Left renal pelvis (tissue), 4 donors: ENCODE results near the gene ZBED1. TPM values are rescaled to one million over a fixed set of nuclear protein-coding genes. Genes with fewer than 3 reads are reported as not detected.
"Not testable (repeated sequence)": the region's sequence is repeated elsewhere in the genome, so short reads cannot be mapped to it uniquely, and the experiment has no call there.

Experiments
- DNase-seq, 4 donors: peaks; one replicate each; pipeline ENCODE4 v3.0.0-alpha.2; 2013; ENCODE audit warnings: low read depth in 4 of 4, low spot score in 3 of 4
- polyA plus RNA-seq, 4 donors: library from polyadenylated mRNA; unstranded; fragments of 120-200 nt; gene quantifications; one replicate each; pipeline ENCODE4 v1.2.1, GENCODE V29; 2013; ENCODE audit not compliant: insufficient read length in 4 of 4

Gene ZBED1
- polyA plus RNA-seq, 4 donors = 32.9 to 49.8 (median 46.8) TPM

GRCh38 chrX:2478546-2479419 is 22.0 kb downstream of the ZBED1 start:
- no peak for DNase-seq

GRCh38 chrX:2477313-2477712 is 23.5 kb downstream of the ZBED1 start:
- not testable (repeated sequence) for DNase-seq

GRCh38 chrX:2474963-2475726 is 25.6 kb downstream of the ZBED1 start:
- DNase-seq = no peak

- no peak for DNase-seq
Measured at GRCh38 chrX:2474280-2474962, 26.4 kb downstream of the ZBED1 start.

GRCh38 chrX:2473064-2473463 is 27.7 kb downstream of the ZBED1 start:
- not testable (repeated sequence) for DNase-seq

- DNase-seq = no peak
Measured at GRCh38 chrX:2471641-2472040, 29.1 kb downstream of the ZBED1 start.

- DNase-seq = not testable (repeated sequence)
Measured at GRCh38 chrX:2471126-2471525, 29.6 kb downstream of the ZBED1 start.

GRCh38 chrX:2469852-2470251 is 30.9 kb downstream of the ZBED1 start:
- not testable (repeated sequence) for DNase-seq

GRCh38 chrX:2469196-2469685 is 31.5 kb downstream of the ZBED1 start:
- no peak for DNase-seq

GRCh38 chrX:2468261-2469195 is 32.2 kb downstream of the ZBED1 start:
- no peak for DNase-seq

- DNase-seq = no peak
Measured at GRCh38 chrX:2466876-2467656, 33.7 kb downstream of the ZBED1 start.

- no peak for DNase-seq
Measured at GRCh38 chrX:2464677-2465166, 36.1 kb downstream of the ZBED1 start.

GRCh38 chrX:2463973-2464676 is 36.7 kb downstream of the ZBED1 start:
- DNase-seq = no peak

- DNase-seq = not testable (repeated sequence)
Measured at GRCh38 chrX:2463481-2463880, 37.3 kb downstream of the ZBED1 start.

- DNase-seq = no peak
Measured at GRCh38 chrX:2462780-2463179, 38.0 kb downstream of the ZBED1 start.

- DNase-seq = no peak
Measured at GRCh38 chrX:2462074-2462473, 38.7 kb downstream of the ZBED1 start.

- DNase-seq = no peak
Measured at GRCh38 chrX:2461711-2462016, 39.1 kb downstream of the ZBED1 start.
